HepG2 (cell line): ENCODE data around the gene ADAM15. TPM values are rescaled to one million over a fixed set of nuclear protein-coding genes. Genes with fewer than 3 reads are reported as not detected.

Experiments used
- ARID4A ChIP-seq: sonication (generic); formaldehyde crosslinking; IDR thresholded peaks from 2 replicates; pipeline ENCODE4 v1.5.0; 2020; ENCODE audit warnings: mild to moderate bottlenecking, missing genetic modification reagents, borderline replicate concordance
- ATF4 ChIP-seq, 2 experiments: fragments of 450-650 bp in 1 of 2; sonication (generic) in 1 of 2; formaldehyde crosslinking; IDR thresholded peaks; 2 replicates each; pipeline versions ENCODE4 v1.5.0 to v1.8.0; 2020 to 2022; ENCODE audit warnings: mild to moderate bottlenecking in 1 of 2, missing genetic modification reagents in 1 of 2
- CEBPB ChIP-seq: IDR thresholded peaks from 2 replicates; pipeline ENCODE4 v1.6.1; 2011; ENCODE audit warnings: low read depth, low read length, improper control_type of control experiment, borderline replicate concordance
- CEBPG ChIP-seq: IDR thresholded peaks from 2 replicates; pipeline ENCODE4 v1.6.1; 2016
- ERF ChIP-seq: IDR thresholded peaks from 2 replicates; pipeline ENCODE4 v1.6.1; 2018; ENCODE audit warnings: missing biosample characterization, missing genetic modification reagents
- FOXK2 ChIP-seq: fragments of 450-650 bp; IDR thresholded peaks from 2 replicates; pipeline ENCODE4 v1.6.1; 2016
- GATAD2A ChIP-seq: IDR thresholded peaks from 2 replicates; pipeline ENCODE4 v1.6.1; 2016
- GFI1 ChIP-seq: sonication (generic); formaldehyde crosslinking; IDR thresholded peaks from 2 replicates; pipeline ENCODE4 v1.5.0; 2020; ENCODE audit warnings: missing genetic modification reagents, mild to moderate bottlenecking, borderline replicate concordance
- LCORL ChIP-seq, 2 experiments: fragments of 450-650 bp in 1 of 2; sonication (generic) in 1 of 2; formaldehyde crosslinking in 1 of 2; IDR thresholded peaks; 2 replicates each; pipeline versions ENCODE4 v1.5.0 to v1.6.1; 2017 to 2020; ENCODE audit warnings: antibody characterized with exemption in 1 of 2, missing genetic modification reagents in 1 of 2
- MTF2 ChIP-seq: sonication (generic); formaldehyde crosslinking; IDR thresholded peaks from 2 replicates; pipeline ENCODE4 v1.5.0; 2020; ENCODE audit warnings: missing genetic modification reagents, borderline replicate concordance
- MYC ChIP-seq: sonication (generic); formaldehyde crosslinking; IDR thresholded peaks from 2 replicates; pipeline ENCODE4 v1.9.0; 2021; ENCODE audit warnings: missing genetic modification reagents, borderline replicate concordance
- PCBP2 ChIP-seq: fragments of 200-400 bp; formaldehyde crosslinking; optimal IDR thresholded peaks from 2 replicates; pipeline ENCODE3; 2018; ENCODE audit warnings: low read length, low read depth; ENCODE audit not compliant: poor library complexity, severe bottlenecking
- RBM39 ChIP-seq: fragments of 200-400 bp; formaldehyde crosslinking; IDR thresholded peaks from one replicate; pipeline ENCODE4 v1.6.1; 2018; ENCODE audit warnings: antibody characterized with exemption, mild to moderate bottlenecking, low read depth, low read length; ENCODE audit not compliant: poor library complexity, severe bottlenecking
- SKIL ChIP-seq: sonication (generic); formaldehyde crosslinking; IDR thresholded peaks from 2 replicates; pipeline ENCODE4 v1.8.0; 2022; ENCODE audit warnings: missing genetic modification reagents, mild to moderate bottlenecking, moderate library complexity, borderline replicate concordance
- ZNF501 ChIP-seq: sonication (generic); formaldehyde crosslinking; IDR thresholded peaks from 2 replicates; pipeline ENCODE4 v1.5.1; 2020; ENCODE audit warnings: mild to moderate bottlenecking, moderate library complexity, missing genetic modification reagents
- ZNF629 ChIP-seq: sonication (generic); formaldehyde crosslinking; conservative IDR thresholded peaks from 2 replicates; pipeline ENCODE4 v1.5.0; 2020; ENCODE audit warnings: missing genetic modification reagents
- ZNF644 ChIP-seq: IDR thresholded peaks from 2 replicates; pipeline ENCODE4 v1.6.1; 2016; ENCODE audit warnings: low read depth
- ZNF709 ChIP-seq: sonication (generic); formaldehyde crosslinking; IDR thresholded peaks from 2 replicates; pipeline ENCODE4 v1.5.0; 2020; ENCODE audit warnings: mild to moderate bottlenecking, missing genetic modification reagents
- polyA plus RNA-seq, 8 experiments: library from polyadenylated mRNA; depleted of rRNA in 3 of 8; stranded (reverse) in 7 of 8; unstranded in 1 of 8; fragments of >200 nt; fragmentation: Illumina TruSeq in 4 of 8; extraction: Trizol in 4 of 8; gene quantifications; 2 replicates each; pipeline versions ENCODE4 v1.2.1 to v1.2.3, GENCODE V29; 2011 to 2016; ENCODE audit warnings: low read depth in 4 of 8, missing spikeins in 1 of 8, mixed read lengths in 1 of 8; ENCODE audit not compliant: insufficient read depth in 1 of 8
- total RNA-seq, 5 experiments: library from RNA; depleted of rRNA; stranded (reverse); fragments of >200 nt; fragmentation: Illumina TruSeq; extraction: Trizol; gene quantifications; 2 replicates each; pipeline ENCODE4 v1.2.3, GENCODE V29; 2016; ENCODE audit warnings: low read depth in 1 of 5
- TF ChIP-seq, protein P1 (sequence below): IDR thresholded peaks from 2 replicates; pipeline ENCODE4 v1.6.1; 2018; ENCODE audit warnings: missing genetic modification reagents

ADAM15 gene
- total and polyA plus RNA-seq, 2 of the 13 experiments (the other 11 are each of a cell fraction or from before 2014, with no cell fraction given), result 17.9 to 25.6 TPM

- peak; percentile 35; the same call in 1 of the 2 replicates for TF ChIP-seq ARID4A (CRISPR knock-in tag)
- 0 out of 2 replicates have a peak, but pooled peaks have one; percentile 47 for TF ChIP-seq GATAD2A (CRISPR knock-in tag)
- TF ChIP-seq, protein P1, sequence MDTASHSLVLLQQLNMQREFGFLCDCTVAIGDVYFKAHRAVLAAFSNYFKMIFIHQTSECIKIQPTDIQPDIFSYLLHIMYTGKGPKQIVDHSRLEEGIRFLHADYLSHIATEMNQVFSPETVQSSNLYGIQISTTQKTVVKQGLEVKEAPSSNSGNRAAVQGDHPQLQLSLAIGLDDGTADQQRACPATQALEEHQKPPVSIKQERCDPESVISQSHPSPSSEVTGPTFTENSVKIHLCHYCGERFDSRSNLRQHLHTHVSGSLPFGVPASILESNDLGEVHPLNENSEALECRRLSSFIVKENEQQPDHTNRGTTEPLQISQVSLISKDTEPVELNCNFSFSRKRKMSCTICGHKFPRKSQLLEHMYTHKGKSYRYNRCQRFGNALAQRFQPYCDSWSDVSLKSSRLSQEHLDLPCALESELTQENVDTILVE (CRISPR knock-in tag), result no peak
- TF ChIP-seq SKIL, result no peak
- TF ChIP-seq ATF4 (CRISPR knock-in tag; IDR thresholded peaks at IDR 0.05), result peak; percentile 62 to 97; a peak in 3 of 4 replicates
- no peak for TF ChIP-seq MTF2 (CRISPR knock-in tag)
- peak; percentile 58; the same call in 1 of the 2 replicates for TF ChIP-seq ZNF644 (CRISPR knock-in tag)
- no peak for TF ChIP-seq LCORL (IDR thresholded peaks at IDR 0.05)
- TF ChIP-seq LCORL (CRISPR knock-in tag; IDR thresholded peaks at IDR 0.05), result peak; percentile 29; the same call in 1 of the 2 replicates
- TF ChIP-seq GFI1, result no peak
- TF ChIP-seq MYC, result 0 out of 2 replicates have a peak, but pooled peaks have one; percentile 31
- 0 out of 2 replicates have a peak, but pooled peaks have one; percentile 20 for TF ChIP-seq ZNF501 (CRISPR knock-in tag)
- TF ChIP-seq FOXK2, result no peak
- TF ChIP-seq ZNF629 (CRISPR knock-in tag), result peak; percentile 41; the same call in 1 of the 2 replicates
- no peak for TF ChIP-seq PCBP2
- TF ChIP-seq RBM39, result peak; percentile 16
- TF ChIP-seq CEBPG (CRISPR knock-in tag), result peak; percentile 93
- TF ChIP-seq ERF (CRISPR knock-in tag), result no peak
- TF ChIP-seq CEBPB, result peak; percentile 64; the same call in 1 of the 2 replicates
- no peak for TF ChIP-seq ZNF709 (CRISPR knock-in tag)
These were observed 2.4 kb upstream of the ADAM15 start (continued) for GRCh38 chr1:155048449-155049334.
